Mononuclear cell (primary cell): ENCODE measurements around the gene ADAM22. TPM values are rescaled to one million over a fixed set of nuclear protein-coding genes. Genes with fewer than 3 reads are reported as not detected.

Experiments
- H3K27me3 ChIP-seq: 2 replicates; pipeline ENCODE4 v1.6.0; 2011; ENCODE audit warnings: low read length, control low read depth; ENCODE audit not compliant: insufficient read depth
- H3K4me1 ChIP-seq: 2 replicates; pipeline ENCODE4 v1.5.1; 2011; ENCODE audit warnings: mild to moderate bottlenecking, low read length, control low read depth; ENCODE audit not compliant: insufficient read depth
- H3K4me3 ChIP-seq: 2 replicates; pipeline ENCODE4 v1.5.1; 2011; ENCODE audit warnings: mild to moderate bottlenecking, low read length, moderate library complexity
- H3K9me3 ChIP-seq: 2 replicates; pipeline ENCODE4 v1.5.1; 2011; ENCODE audit warnings: low read depth, mild to moderate bottlenecking, control low read depth, low read length
- total RNA-seq: library from RNA; depleted of rRNA; stranded (reverse); fragments of >200 nt; gene quantifications from one replicate; pipeline ENCODE4 v1.2.3, GENCODE V29; 2012

Gene ADAM22
- total RNA-seq, 1 donor: 0.94 TPM

- no peaks in the 10 kb centered on the region for H3K9me3 ChIP-seq
- no peaks in the 10 kb centered on the region for H3K4me1 ChIP-seq
- H3K4me3 ChIP-seq: no peak overlapping the region
- H3K27me3 ChIP-seq: no peaks in the 10 kb centered on the region
Measured at GRCh38 chr7:88002617-88003016, 68.6 kb downstream of the ADAM22 start.

GRCh38 chr7:88003581-88003980, 69.5 kb downstream of the ADAM22 start:
- Histone ChIP-seq H3K4me1 (no peaks in the 10 kb centered on the region), H3K4me3 (no peak overlapping the region), H3K27me3 (no peaks in the 10 kb centered on the region), H3K9me3 (no peaks in the 10 kb centered on the region)

- no peaks in the 10 kb centered on the region for H3K4me1 ChIP-seq
- no peaks in the 10 kb centered on the region for H3K9me3 ChIP-seq
Measured at GRCh38 chr7:88005191-88005590, 71.1 kb downstream of the ADAM22 start.

DNA sequence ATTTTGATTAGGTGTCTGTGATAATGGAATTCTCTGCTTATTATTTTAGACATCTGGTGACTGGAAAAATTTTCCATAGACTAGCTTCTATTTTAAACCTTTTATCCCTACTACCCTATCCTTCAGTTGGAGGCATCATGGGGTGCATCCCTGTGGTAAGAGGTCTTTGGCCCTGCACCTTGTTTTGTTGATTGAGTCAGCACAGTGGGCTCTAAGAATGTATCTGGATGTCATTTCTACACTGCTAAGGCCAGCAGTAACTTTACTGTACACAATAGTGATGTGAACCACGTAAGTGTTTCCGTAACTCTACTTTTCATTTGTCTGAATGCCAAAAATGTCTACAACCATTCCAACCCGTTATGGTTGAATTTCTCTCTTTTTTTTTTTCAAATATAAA, 75.6 kb downstream of the ADAM22 start:
- no peak overlapping the region for H3K4me3 ChIP-seq
- no peaks in the 10 kb centered on the region for H3K9me3 ChIP-seq
- H3K27me3 ChIP-seq: no peaks in the 10 kb centered on the region
- H3K4me1 ChIP-seq: no peaks in the 10 kb centered on the region

More at GRCh38 chr7:88005191-88005590, 71.1 kb downstream of the ADAM22 start:
- Histone ChIP-seq H3K27me3 (no peaks in the 10 kb centered on the region), H3K4me3 (no peak overlapping the region)

- Histone ChIP-seq H3K9me3 (no peaks in the 10 kb centered on the region), H3K4me1 (no peaks in the 10 kb centered on the region), H3K4me3 (no peak overlapping the region), H3K27me3 (no peaks in the 10 kb centered on the region)
Measured at GRCh38 chr7:88012086-88012485, 78.0 kb downstream of the ADAM22 start.

- Histone ChIP-seq H3K27me3 (no peaks in the 10 kb centered on the region), H3K4me1 (no peaks in the 10 kb centered on the region), H3K9me3 (no peaks in the 10 kb centered on the region), H3K4me3 (no peak overlapping the region)
Measured at GRCh38 chr7:88013981-88014380, 79.9 kb downstream of the ADAM22 start.

GRCh38 chr7:88014581-88014980, 80.5 kb downstream of the ADAM22 start:
- no peak overlapping the region for H3K4me3 ChIP-seq
- H3K9me3 ChIP-seq: no peaks in the 10 kb centered on the region
- H3K4me1 ChIP-seq: no peaks in the 10 kb centered on the region
- H3K27me3 ChIP-seq: no peaks in the 10 kb centered on the region

DNA sequence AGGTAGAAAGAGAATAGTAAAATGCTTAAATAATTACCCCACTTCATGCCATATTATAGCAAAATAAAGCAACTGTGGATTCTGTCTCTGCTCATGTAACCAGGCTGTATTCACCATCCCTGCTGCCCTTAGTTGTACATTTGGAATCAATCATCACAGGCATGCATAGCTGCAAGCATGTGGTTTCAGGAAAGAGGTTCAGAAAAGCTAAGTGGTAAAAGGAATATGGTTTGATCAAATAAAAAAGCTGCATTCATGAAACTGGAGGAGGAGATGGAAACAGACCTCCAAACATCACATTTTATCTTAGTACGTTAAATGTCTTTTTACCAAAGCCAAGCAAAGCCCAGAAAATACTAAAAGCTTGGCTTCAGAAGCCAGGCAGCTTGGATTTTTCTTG, 81.3 kb downstream of the ADAM22 start:
- Histone ChIP-seq H3K27me3 (no peaks in the 10 kb centered on the region), H3K9me3 (no peaks in the 10 kb centered on the region), H3K4me1 (no peaks in the 10 kb centered on the region), H3K4me3 (no peak overlapping the region)

- H3K4me1 ChIP-seq: no peaks in the 10 kb centered on the region
- H3K27me3 ChIP-seq: no peaks in the 10 kb centered on the region
- no peak overlapping the region for H3K4me3 ChIP-seq
- H3K9me3 ChIP-seq: no peaks in the 10 kb centered on the region
Measured at GRCh38 chr7:88018501-88018900, 84.5 kb downstream of the ADAM22 start.

- no peaks in the 10 kb centered on the region for H3K9me3 ChIP-seq
- H3K4me3 ChIP-seq: no peak overlapping the region
- H3K4me1 ChIP-seq: no peaks in the 10 kb centered on the region
- H3K27me3 ChIP-seq: no peaks in the 10 kb centered on the region
Measured at GRCh38 chr7:88020953-88021665, 87.1 kb downstream of the ADAM22 start.

DNA sequence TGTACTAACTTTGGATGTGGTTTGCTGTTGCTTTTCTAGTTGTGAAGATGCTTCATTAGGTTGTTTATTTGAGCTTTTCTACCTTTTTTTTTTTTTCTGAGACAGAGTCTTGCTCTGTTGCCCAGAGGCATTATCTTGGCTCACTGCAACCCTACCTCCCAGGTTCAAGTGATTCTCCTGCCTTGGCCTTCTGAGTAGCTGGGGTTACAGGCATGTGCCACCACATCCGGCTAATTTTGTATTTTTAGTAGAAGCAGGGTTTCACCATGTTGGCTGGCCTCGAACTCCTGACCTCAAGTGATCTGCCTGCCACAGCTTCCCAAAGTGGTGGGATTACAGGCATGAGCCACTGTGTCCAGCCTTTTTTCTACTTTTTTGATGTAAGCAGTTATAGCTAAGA, 93.7 kb downstream of the ADAM22 start:
- no peaks in the 10 kb centered on the region for H3K9me3 ChIP-seq
- H3K4me3 ChIP-seq: no peak overlapping the region
- H3K4me1 ChIP-seq: no peaks in the 10 kb centered on the region
- H3K27me3 ChIP-seq: no peaks in the 10 kb centered on the region

GRCh38 chr7:88034083-88034695, 100.1 kb downstream of the ADAM22 start:
- Histone ChIP-seq H3K4me3 (no peak overlapping the region), H3K4me1 (no peaks in the 10 kb centered on the region), H3K27me3 (no peaks in the 10 kb centered on the region), H3K9me3 (no peaks in the 10 kb centered on the region)

GRCh38 chr7:88037050-88037449, 103.0 kb downstream of the ADAM22 start:
- no peaks in the 10 kb centered on the region for H3K27me3 ChIP-seq
- no peaks in the 10 kb centered on the region for H3K4me1 ChIP-seq
- no peaks in the 10 kb centered on the region for H3K9me3 ChIP-seq
- no peak overlapping the region for H3K4me3 ChIP-seq

DNA sequence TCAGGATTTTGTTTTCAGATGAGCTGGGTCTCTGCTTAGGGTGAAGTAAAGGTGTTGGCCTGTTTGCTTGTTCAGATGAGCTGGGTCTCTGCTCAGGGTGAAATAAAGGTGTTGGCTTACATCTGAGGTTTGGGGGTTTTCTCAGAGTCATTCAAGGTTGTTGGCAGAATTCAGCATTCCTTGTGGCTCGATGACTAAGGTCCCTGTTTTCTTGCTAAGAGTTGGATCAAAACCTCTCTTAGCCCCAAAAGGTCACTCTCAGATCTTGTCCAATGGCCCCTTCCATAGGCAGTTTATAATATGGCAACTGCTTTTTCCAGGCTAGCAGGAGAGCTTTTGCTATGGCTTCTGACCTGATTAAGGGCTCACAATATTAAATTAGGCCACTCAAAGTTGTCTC, 106.6 kb downstream of the ADAM22 start:
- no peak overlapping the region for H3K4me3 ChIP-seq
- no peaks in the 10 kb centered on the region for H3K4me1 ChIP-seq
- no peaks in the 10 kb centered on the region for H3K9me3 ChIP-seq
- no peaks in the 10 kb centered on the region for H3K27me3 ChIP-seq

DNA sequence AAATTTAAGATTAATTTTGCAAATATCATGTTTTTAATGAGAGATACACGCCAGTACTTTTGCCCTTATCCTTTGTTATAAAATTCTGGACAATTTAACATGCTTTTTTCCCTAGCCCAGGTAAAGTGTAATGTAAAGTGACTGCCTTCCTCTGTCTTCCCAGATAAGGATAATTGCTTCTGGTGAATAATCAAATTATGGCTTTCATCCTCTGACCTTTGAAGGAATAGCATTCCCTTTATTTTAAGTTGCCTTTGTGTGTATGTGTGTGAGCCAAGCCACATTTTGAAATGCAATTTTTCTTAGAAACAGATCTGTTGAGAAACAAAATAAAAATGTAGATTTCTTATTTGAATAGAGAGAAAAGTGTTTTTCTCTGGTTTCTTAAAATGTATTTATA, 107.5 kb downstream of the ADAM22 start:
- no peaks in the 10 kb centered on the region for H3K9me3 ChIP-seq
- no peaks in the 10 kb centered on the region for H3K4me1 ChIP-seq

DNA sequence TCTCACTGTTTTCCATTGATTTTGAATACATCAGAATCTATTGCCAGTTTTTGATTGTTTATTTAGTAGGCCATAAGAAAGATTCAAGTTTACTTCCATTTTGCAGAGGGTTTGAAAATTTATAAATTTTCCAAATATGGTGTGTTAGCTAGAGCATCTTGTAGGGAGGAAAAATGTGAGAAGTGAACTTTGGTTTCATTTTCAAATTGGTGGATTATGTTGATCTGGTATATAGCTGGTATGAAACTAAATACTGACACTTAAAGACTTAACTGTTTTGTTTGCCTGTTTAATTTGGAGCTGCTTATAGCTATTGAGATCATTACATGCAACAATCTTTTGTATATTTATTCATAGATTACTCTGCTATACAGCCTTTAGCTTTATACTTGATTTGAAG, 108.1 kb downstream of the ADAM22 start:
- no peak overlapping the region for H3K4me3 ChIP-seq
- no peaks in the 10 kb centered on the region for H3K4me1 ChIP-seq
- H3K9me3 ChIP-seq: no peaks in the 10 kb centered on the region
- H3K27me3 ChIP-seq: no peaks in the 10 kb centered on the region

More for the DNA sequence above, 107.5 kb downstream of the ADAM22 start:
- Histone ChIP-seq H3K4me3 (no peak overlapping the region), H3K27me3 (no peaks in the 10 kb centered on the region)
